HG03139 (cell line): Measurements from ENCODE around the gene TTLL8.
"Not testable (repeated sequence)": the region's sequence is repeated elsewhere in the genome, so short reads cannot be mapped to it uniquely, and the experiment has no call there.

Experiments
- ATAC-seq: cut with Tn5 transposase; IDR thresholded peaks from one replicate; pipeline ENCODE4 v1.9.1; 2021; ENCODE audit not compliant: unreplicated experiment

The TTLL8 gene

DNA sequence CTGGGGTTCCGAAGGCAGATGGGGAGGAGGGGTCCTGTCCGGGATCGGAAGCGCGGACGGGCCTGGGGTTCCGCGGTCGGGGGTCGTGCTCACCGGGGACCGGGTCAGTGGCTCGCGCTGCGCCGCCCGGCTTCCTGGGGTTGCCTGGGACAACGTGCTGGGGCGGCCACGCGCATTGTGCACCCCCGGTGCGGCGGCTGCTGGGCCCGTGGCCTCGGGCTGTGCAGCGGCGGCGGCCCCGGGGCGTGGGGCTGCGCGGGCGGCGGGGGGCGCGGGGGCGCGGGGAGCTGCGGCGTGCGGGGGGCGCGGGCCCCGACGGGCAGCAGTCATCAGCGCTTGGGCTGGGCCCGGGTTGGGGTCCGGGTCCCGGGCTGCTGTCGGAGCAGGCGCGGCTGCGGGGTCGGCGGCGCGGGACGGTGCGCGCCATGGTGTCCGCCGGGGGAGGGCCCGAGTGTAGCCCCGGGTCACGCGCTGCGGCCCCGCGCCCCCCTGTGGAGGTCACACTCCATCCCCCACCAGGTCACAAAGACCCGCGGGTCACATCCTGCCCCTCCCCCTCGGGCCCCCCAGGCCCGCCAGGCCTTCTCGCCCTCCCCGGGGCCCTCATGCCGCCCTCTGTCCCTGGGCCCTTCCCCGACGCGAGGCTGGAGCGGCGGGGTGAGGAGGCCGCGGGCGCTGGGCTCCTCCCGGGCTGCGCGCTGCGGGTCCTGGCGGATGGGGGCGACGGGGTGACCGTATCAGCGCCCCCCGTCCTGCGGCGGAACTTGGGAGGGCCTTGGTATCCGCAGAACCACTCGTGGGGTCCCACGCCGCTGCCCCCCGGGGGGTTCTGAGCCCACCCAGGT, at the start of gene TTLL8:
Gene TTLL8, minus strand, starts transcription at position 238 of the 845 bp plus-strand sequence.
- no peak for ATAC-seq

DNA sequence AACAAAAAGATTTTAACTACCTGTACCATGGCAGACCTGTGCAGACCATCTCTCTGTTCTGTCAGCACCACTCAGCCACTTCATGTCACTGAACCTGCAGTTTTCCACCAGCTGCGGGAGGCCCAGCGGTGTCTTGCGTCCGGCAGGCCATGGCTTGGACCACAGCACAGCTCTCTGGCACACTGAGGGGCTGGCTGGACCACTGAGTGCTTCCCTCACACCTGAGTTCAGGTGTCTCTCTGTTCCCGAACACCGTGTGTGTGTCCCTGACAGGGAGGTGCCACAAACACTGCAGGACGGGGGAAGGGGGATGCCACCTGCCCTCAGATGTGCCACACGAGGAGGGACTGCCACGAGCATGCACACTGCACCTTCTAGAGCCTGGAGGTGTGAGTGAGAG, 49.4 kb upstream of the TTLL8 start:
- ATAC-seq = no peak

DNA sequence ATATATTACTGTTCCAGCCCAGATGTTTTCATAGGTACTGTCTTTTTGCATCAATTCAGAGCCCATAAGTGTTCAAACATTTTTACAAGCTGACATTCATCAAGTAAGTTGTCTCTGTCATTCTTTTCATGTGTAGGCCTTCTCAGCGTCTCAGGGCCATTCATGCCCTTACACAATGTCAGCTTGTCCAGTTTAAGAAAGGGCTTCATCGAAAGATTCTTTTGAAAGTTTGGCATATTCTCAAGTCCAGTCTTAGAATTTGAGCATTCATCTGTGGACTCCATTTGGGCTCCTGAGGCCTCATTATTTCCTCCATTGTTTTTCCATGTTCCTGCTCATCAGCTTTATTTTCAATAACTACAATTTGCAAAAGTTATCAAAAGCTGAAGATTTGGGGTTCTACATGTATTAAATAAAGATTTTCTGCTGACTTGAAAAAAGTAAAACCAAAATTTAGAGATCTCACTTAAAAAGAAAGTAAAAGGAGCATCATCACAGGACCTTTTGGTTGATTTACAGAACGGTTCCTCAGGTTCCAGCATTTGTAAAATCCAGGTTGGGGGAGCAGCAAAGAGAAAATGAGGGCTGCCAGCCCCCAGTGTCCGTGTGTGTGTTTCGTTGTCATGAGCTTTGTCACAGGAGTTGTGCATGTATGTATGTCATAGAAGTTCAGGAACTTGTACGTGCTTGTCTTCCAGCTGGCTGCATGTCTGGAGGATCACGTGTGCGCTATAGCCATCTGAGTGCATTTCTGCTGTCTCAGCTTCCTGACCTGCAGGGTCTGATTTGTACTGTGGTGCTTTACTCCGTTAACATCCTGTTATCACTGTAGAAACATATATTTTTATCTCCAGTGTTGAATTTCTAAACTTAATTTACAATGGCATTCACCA, 47.4 kb upstream of the TTLL8 start:
- ATAC-seq = no peak

DNA sequence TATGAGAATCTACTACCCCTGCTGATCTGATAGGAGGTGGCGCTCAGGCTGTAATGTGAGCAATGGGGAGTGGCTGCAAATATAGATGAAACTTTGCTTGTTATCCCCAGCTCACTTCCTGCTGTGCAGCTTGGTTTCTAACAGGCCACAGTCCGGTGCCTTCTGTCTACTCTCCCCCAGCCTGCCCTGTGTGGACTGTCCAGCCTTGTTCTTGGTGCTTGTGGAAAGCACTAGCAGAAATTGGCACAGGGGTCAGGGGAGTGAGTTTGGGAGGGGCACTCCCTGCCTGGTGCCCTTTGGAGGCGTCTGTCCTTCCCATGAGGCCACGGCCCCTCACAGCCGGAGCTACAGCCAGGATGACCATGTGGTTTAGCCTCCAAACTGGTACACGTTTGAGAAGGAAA, 46.0 kb upstream of the TTLL8 start:
- ATAC-seq = no peak

DNA sequence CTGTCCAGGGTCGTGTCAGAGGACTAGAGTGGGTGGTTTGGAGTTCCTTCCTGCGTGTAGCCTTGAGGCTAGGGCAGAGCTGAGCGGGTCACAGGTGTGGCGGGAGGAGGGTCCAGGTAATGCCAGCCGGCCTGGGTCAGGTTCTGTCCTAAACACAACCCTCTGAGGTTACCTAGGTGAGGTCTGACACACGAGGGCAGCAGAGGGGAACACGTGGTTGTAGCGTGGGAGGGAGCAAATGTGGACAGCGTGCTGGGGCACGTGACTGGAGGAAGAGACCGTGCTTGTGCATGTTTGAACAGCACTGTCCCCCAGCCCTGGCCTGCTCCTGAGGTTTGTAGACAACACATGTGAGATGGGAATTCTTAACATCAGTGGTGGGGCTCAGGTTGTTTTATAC, 44.8 kb upstream of the TTLL8 start:
- no peak for ATAC-seq

DNA sequence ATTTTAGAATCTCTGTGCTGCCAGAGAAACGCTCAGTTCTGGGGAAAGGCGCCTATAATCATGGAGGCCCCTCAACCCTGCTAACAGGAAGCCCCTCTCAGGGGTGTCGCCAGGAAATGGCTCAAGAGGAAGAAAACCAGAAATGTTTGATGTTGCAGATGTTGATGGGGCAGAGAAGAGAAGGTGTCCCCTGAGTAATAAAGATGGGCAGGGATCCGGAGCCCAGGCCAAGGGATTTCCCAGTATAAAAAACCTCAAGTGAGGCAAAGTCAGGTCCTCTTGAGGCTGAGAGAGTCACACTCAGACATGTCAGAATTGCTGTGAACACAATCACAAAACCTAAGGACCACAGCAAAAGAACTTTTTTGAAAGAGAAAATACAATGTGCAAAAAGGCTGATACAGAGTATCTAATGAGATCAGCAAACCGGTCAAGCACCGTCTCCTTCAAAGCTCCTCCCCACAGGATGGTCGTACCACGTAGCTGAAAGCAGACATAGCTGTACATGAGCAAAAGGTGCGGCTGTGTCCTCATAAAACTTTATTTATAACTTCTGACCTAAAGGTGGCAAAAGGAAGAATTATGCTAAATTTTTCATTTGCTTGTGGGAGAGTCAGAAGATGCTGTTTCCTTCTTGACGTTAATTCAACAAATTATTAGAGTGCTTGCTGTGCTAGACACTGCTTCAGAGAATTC, 43.9 kb upstream of the TTLL8 start:
- no peak for ATAC-seq

DNA sequence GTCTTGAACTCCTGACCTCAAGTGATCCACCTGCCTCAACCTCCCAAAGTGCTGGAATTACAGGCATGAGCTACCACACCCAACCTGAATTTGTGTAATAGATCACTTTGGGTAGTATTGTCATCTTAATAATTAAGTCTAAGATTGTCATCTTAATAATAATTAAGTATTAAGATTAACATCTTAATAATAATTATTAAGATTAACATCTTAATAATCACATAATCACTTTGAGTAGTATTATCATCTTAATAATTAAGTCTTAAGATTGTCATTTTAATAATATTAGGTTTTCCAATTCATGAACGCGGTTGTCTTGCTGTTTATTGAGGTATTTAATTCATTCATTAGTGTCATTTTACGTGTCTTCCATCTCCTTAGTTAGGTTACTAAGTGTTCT, 40.0 kb upstream of the TTLL8 start:
- ATAC-seq = no peak

DNA sequence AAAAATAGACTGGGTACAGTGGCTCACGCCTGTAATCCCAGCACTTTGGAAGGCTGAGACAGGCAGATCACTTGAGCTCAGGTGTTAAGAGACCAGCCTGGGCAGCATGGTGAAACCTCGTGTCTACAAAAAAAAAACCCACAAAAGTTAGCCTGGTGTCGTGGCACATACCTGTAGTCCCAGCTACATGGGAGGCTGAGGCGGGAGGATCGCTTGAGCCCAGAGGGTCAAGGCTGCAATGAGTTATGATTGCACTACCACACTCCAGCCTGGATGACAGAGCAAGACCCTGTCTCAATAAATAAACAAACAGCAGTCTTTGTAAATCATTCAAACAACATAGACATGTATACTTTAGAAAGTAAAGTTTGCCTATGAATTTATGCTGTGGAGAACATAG, 34.2 kb upstream of the TTLL8 start:
- no peak for ATAC-seq

DNA sequence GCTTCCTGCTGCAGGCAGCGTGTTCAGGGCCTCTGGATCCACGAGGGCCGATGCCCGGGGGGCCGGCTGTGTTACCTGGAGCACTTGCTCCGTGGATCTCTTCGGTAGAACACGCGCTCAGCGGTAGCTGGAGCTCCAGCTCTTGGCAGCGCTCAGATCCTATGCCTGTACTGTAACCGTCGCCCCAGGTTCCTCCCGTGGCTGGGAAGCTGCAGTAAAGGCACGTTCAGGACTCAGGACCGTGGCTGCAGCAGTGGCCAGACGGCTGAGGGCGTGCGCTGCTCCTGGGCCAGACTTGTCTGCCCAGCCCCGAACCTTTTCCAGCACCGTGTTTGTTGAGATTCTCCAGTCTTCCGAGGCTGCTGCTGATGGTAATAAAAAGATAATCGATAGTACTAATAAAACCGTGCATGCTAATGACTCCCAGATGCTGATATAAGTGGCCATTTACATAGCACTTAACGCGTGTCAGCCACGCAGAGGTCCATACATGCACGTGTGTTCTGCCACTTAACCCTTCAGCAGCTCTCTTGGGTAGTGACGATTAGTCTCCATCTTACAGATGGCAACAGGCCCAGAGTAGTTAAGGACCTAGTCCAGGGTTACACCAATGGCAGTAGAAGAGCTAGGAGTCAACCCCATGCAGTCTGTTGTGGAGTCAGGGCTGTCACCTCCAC, 33.1 kb upstream of the TTLL8 start:
- no peak for ATAC-seq

DNA sequence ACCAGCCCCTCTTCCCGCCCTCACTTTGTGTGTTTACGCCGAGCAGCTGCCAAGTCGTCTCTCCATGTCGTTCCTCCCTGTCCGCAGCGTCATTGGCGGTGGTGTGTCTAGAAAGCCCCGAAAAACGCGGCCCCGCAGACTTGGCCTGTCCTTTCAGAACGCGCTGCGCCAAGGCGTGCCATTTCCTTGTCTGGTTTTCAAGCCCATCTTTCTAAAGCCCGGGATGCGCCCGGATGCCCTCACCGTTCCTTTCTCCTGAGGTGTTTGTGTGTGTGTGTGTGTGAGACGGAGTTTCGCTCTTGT, 32.3 kb upstream of the TTLL8 start:
- no peak for ATAC-seq

DNA sequence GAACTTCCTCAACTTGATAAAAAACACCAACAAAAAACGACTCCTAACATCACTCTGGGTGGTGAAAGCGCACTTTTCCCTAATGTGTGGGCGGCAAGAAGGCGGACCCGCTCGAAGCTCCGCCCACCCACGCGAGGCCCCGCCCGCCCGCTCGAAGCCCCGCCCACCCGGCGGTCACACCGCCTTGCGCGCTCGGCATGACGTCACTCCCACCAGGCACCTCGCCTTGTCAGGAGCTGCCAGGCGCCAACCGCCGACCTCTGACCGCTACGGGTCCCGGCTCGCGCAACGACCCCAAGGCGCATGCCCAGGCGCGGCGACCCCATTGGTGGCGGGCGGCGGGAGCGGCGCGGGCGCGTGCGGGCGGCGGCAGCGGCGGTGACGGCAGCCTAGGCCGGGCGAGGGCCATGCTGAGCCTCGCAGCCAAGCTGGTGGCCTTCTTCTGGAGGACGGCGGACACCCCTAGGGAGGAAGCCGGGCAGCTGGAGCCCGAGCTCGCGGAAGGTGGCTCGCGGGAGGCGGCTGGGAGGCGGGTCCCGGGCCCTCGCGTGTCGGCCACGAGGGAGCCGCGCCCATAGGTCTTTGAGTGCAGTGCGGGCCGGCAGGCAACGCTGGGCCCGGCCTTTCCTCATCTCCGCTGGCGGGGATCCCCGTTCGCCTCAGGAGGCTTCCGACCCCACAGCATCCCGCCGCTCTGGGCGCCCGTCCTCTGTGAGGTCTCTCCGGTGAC, 31.7 kb upstream of the TTLL8 start, which contains the start of gene MOV10L1:
Gene MOV10L1, plus strand, starts transcription at position 325 of the 730 bp plus-strand sequence. Its CDS starts 83 bp downstream, at position 408.
- no peak for ATAC-seq

DNA sequence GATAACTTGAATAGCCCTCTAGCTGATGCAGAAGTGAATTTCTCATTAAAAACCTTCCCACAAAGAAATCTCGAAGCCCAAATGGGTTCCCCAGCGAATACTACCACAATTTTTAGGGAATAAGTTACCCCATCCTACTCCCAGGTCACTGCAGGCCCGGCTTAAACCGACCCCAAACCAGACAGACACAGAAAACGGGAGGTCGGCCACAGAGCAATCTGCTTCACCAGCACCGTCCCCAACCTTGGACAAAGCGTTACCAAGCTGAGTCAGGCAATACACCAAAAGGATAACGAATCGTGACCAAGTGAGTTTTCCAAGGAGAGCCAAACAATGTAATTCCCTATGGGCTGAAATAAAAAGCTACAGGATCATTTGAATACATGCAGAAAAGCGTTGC, 31.1 kb upstream of the TTLL8 start:
- no peak for ATAC-seq

DNA sequence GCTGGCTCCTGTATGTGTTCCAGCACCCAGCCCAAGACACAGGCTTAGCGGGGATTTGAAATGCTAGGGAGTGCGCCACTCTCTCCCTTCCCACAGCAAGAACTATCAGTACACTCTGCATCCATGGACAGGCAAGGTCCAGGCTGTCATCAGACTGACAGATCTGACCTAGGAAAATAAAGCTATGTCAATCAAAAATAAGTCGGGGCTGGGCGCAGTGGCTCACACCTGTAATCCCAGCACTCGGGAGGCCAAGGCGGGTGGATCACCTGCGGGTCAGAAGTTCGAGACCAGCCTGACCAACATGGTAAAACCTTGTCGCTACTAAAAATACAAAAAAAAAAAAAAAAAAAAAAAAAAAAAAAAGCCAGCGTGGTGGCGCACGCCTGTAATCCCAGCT, 30.0 kb upstream of the TTLL8 start:
- no peak for ATAC-seq

DNA sequence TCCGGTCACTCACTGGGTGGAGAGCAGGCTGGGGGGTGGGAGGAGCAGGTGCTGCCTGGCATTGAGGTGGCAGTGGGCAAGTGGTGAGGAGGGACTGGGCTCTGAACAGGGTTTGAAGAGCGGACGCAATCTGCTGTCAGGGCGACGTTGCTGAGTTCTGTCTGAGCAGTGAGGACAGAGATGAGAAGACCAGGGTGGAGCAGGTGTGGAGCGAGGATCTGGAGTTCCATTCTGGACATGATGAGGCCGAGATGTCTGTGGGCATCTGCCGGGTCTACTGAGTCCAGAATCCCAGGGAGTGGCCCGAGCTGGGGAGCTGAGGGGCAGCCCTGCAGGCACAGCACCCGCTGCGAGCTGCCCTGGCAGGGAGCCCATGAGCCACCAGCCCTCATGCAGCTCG, 29.5 kb upstream of the TTLL8 start:
- no peak for ATAC-seq

DNA sequence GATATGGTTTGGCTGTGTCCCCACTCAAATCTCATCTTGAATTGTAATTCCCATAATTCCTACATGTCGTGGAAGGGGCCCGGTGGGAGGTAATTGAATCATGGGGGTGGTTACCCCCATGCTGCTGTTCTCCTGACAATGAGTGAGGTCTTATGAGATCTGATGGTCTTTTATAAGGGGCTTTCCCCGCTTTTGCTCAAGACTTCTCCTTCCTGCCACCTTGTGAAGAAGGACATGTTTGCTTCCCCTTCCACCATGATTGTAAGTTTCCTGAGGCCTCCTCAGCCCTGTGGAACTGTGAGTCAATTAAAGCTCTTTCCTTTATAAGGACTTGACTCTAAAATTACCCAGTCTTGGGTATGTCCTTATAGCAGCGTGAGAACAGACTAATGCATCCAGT, 28.9 kb upstream of the TTLL8 start:
- not testable (repeated sequence) for ATAC-seq

DNA sequence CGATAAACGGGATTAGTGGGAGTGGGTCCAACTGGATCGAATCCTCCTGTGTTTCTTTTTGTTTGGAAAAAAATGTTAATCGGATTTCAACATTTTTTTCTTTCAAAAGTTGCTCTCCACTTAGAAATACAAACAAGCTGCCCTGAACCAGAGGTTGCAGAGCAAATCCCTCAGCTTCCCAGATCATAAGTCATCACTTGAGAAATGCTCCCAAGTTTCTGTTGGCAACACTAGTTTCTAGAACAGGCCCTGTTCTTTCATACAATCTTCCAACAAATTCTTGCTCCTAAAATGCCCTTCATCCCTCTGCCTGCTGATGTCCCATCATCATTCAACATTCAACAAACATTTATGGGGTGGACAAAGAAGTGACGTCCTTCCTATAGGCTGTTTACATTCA, 28.4 kb upstream of the TTLL8 start:
- ATAC-seq = no peak

DNA sequence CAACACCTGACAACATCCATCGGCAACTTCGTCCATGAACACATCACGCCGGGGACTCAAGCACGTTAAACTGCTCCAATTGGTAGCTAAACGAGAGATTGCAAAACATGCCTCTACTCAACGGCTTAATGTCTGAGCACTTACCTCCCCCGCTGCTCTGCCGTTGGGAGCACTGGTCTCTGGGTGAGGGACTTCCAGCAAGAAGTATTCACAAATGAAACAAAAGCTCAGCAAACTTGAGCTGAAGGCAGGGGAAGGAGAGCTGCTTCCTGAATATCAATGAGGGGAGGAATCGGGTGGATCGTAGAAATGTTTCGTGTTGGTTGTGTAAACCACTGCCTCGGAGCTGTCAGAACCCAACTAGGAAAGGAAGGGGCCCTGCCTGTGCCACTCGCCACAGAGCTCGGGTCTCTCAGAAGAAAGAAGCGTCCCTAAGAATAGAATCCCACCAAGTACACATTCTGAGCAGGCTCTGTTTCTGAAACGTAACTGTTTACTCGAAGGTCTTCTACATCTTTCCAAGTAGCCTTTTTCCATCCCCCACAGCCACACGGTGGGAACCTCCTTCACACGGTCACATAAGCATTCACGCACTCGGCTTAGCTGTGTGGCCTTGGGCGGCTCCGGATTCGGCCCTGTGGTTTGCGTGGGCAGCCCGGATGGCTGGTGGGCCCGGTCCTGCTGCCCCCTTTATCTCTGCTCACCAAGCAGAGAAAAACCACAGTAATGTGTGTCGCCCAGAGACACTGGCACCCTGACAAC, 27.3 kb upstream of the TTLL8 start, which contains the start of gene MLC1:
Gene MLC1, minus strand, starts transcription at position 216 of the 762 bp plus-strand sequence. CDS start 524 bp downstream, outside the sequence.
- no peak for ATAC-seq

DNA sequence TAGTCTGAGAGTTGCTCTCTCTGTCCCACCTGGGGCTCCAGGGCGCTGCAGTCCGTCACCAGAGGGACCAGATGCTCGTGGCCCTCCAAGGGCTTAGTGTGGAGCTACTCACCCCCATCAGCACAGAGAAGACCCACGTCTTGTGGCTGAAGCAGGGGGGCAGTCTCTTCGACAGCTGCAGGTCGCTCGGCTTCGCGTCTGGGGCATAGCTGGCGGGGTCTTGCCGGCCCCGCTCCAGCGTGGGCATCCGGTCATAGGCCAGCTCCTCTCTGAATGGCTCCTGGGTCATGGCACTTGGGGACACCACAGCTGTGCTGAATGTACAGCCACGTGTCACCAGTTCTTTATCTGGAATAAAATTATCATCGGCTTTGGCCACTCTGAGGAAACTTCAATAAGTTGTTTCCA, 26.5 kb upstream of the TTLL8 start:
- no peak for ATAC-seq

DNA sequence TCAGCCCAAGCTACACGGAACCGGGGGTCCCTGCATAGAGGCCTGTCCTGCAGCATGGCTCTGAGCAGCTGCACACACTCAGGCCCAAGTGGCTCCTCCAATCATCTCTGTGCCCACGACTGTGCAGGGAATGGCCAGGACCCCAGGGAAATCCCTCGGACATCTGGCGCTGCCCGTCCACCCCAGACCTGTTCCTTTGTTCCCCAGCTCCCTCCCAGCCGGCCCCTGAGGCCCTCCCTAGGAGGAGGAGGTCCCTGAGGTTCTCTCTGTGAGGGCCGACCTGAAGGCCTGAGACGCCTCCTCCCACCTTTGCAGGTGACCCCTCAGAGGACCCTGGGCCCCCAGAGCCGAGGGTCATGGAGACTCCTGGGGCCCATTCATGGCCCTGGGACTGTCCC, 26.0 kb upstream of the TTLL8 start:
- ATAC-seq = no peak
